NT2/D1 (cell line): ENCODE results near the gene MEG3.

Experiments used
- DNase-seq: peaks from one replicate; pipeline ENCODE4 v3.0.0-alpha.2; 2011; ENCODE audit warnings: low read depth, low spot score
- H3K27me3 ChIP-seq: 2 replicates; pipeline ENCODE4 v1.6.0; 2011; ENCODE audit warnings: mild to moderate bottlenecking; ENCODE audit not compliant: insufficient read length, insufficient read depth
- H3K36me3 ChIP-seq: 2 replicates; pipeline ENCODE4 v1.6.1; 2011; ENCODE audit warnings: mild to moderate bottlenecking, low read length, mixed read lengths; ENCODE audit not compliant: insufficient read depth, insufficient read length
- H3K4me1 ChIP-seq: 2 replicates; pipeline ENCODE4 v1.5.1; 2011; ENCODE audit not compliant: insufficient read depth, insufficient read length
- H3K4me3 ChIP-seq: 2 replicates; pipeline ENCODE4 v1.5.1; 2011; ENCODE audit warnings: low read depth; ENCODE audit not compliant: insufficient read length
- H3K9ac ChIP-seq: 2 replicates; pipeline ENCODE4 v1.6.0; 2011; ENCODE audit warnings: low read depth; ENCODE audit not compliant: insufficient read length
- H3K9me3 ChIP-seq: 2 replicates; pipeline ENCODE4 v1.5.1; 2011; ENCODE audit warnings: mild to moderate bottlenecking, low read length; ENCODE audit not compliant: insufficient read depth
- SUZ12 ChIP-seq: IDR thresholded peaks from 2 replicates; pipeline ENCODE4 v1.6.1; 2011; ENCODE audit not compliant: insufficient read length, insufficient read depth; ENCODE audit errors: extremely low read depth
- YY1 ChIP-seq: IDR thresholded peaks from 2 replicates; pipeline ENCODE4 v1.6.1; 2011; ENCODE audit not compliant: insufficient read length, insufficient read depth
- ZNF274 ChIP-seq: IDR thresholded peaks from 2 replicates; pipeline ENCODE4 v1.6.1; 2011; ENCODE audit warnings: mild to moderate bottlenecking, low read depth, low read length

The MEG3 gene

GRCh38 chr14:100905166-100905565, 79.2 kb downstream of the MEG3 start:
- H3K36me3 ChIP-seq = no peaks in the 10 kb centered on the region
- peaks cover 12% of the 10 kb centered on the region; the same call in 1 of the 2 replicates for H3K9me3 ChIP-seq
- TF ChIP-seq YY1 = no peak
- no peak for TF ChIP-seq ZNF274
- no peak for TF ChIP-seq SUZ12
- peaks cover 7% of the 10 kb centered on the region for H3K4me1 ChIP-seq
- peaks cover 9% of the 10 kb centered on the region for H3K27me3 ChIP-seq
- H3K9ac ChIP-seq = no peak overlapping the region
- DNase-seq = no peak
- H3K4me3 ChIP-seq = no peak overlapping the region

DNA sequence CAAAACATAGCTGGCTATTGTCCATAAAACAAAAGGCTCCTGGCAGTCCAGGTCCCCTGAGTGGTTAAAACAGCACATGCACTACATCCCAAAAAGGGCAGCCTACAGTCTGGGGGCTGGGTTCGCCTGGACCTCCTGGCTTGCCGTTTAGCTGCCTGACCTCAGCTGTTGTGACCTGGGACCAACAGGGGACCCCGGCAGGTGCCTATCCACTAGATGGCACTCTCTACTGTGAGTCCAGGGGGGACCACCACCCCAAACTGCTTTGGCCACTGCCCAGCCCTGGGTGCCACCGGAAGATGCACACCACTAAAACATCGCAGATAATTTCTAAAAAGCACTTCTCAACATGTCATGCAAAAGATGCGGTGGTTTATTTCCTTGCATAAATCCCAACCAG, 80.5 kb downstream of the MEG3 start:
- peaks cover 9% of the 10 kb centered on the region; the same call in 1 of the 2 replicates for H3K9me3 ChIP-seq
- H3K4me3 ChIP-seq = no peak overlapping the region
- TF ChIP-seq YY1 (no peak), ZNF274 (no peak), SUZ12 (no peak)
- no peak overlapping the region for H3K9ac ChIP-seq
- no peak for DNase-seq
- peaks cover 9% of the 10 kb centered on the region for H3K27me3 ChIP-seq
- peaks cover 2% of the 10 kb centered on the region for H3K4me1 ChIP-seq
- no peaks in the 10 kb centered on the region for H3K36me3 ChIP-seq

GRCh38 chr14:100907240-100907639, 81.3 kb downstream of the MEG3 start:
- Histone ChIP-seq H3K36me3 (no peaks in the 10 kb centered on the region), H3K4me3 (no peak overlapping the region), H3K4me1 (no peaks in the 10 kb centered on the region), H3K27me3 (peaks cover 9% of the 10 kb centered on the region), H3K9me3 (peaks cover under 1% of the 10 kb centered on the region; the same call in 1 of the 2 replicates), H3K9ac (no peak overlapping the region)
- TF ChIP-seq YY1 (no peak), ZNF274 (no peak), SUZ12 (no peak)
- no peak for DNase-seq

- Histone ChIP-seq H3K9me3 (no peaks in the 10 kb centered on the region; the same call in 1 of the 2 replicates), H3K9ac (no peak overlapping the region), H3K4me1 (no peaks in the 10 kb centered on the region), H3K36me3 (no peaks in the 10 kb centered on the region), H3K4me3 (no peak overlapping the region), H3K27me3 (peaks cover 9% of the 10 kb centered on the region)
- DNase-seq = no peak
- no peak for TF ChIP-seq SUZ12
- no peak for TF ChIP-seq ZNF274
- no peak for TF ChIP-seq YY1
Observed at GRCh38 chr14:100909439-100909838, 83.5 kb downstream of the MEG3 start.
